Activated CD8-positive, alpha-beta memory T cell treated with anti-CD3 and anti-CD28 coated beads for 1 hour (primary cell): ENCODE data around the gene CRYBA2.
A peak's percentile ranks its signal among the peaks of the same experiment; 100 is the strongest.

ENCODE experiments used
- DNase-seq, 2 donors: peaks; one replicate each; pipeline ENCODE4 v3.0.0-alpha.2; 2020; ENCODE audit warnings: low read depth in 1 of 2; ENCODE audit errors: extremely low read depth in 1 of 2

The CRYBA2 gene

DNA sequence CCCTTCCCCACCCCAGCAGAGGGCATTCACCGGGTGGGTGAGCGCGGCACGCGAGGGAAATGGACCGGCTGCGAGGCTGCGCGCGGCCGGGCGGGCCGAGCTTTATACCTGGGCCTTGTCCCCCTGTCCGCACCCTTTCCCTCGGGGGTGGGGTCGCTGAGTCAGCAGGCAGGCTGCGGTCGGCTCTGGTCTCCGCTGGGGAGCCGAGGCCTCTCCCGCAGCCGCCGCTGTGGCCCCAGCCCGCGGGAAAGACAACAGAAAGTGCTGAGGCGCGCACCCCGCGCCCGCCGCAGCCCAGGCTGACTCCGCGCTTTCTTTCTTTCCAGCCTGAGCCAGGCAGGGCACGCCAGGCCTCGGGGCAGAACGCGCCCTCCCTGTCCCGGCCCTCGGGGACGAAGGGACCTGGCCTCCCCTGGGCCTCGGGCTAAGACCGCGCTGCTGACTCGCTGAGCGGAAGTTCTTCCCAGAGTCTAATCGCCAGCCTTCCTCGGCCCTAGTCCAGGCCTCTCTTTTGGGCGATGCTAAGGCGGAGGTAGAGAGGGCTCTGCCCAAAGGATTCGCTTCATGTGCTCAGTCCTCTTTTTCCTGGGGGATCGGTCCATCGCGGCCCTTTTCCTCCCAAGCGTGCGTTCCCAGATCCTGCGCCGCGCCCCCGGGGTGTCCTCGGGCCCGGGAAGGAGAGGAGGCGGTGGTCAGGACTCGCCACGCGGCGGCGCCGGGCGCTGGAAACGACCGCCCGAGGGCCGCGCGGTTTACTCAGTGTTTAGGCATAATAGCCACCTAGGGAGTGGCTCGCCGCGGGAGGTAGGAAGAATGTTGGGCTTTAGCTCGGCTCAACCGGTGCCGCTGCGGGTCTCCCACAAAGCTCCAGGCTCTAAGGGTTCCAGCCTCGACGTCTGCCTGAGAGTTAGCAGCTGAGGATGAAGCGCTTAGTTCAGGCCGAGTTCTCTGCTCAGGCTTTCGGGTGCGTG lies at the start of gene CRYBA2:
TSS of gene CRYBA2 (minus strand) at position 78 of the 971 bp plus-strand sequence. CDS start 246 bp downstream, outside the sequence.
- no peak for DNase-seq

DNA sequence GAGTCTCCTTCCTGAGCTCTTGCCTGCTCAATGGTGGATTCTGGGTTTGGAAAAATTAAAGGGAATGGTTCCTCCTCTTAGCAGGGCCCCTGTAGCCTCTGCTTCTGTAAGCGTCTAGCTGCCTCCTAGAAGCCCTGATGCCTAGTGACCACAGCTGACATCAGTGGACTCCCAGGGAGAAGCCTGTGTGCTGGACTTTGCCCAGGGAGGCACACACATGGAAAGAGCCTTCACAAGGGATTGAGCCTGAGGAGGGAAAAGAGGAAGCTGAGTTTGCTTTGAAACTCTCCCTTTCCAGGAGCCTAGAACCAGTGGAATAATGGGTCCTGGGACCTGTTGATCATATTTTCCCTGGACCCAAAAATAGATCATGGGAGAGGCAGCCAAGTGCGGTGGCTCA lies 49.5 kb upstream of the CRYBA2 start:
- DNase-seq, result no peak

GRCh38 chr2:219042157-219042556 lies 48.9 kb upstream of the CRYBA2 start:
- no peak for DNase-seq

DNA sequence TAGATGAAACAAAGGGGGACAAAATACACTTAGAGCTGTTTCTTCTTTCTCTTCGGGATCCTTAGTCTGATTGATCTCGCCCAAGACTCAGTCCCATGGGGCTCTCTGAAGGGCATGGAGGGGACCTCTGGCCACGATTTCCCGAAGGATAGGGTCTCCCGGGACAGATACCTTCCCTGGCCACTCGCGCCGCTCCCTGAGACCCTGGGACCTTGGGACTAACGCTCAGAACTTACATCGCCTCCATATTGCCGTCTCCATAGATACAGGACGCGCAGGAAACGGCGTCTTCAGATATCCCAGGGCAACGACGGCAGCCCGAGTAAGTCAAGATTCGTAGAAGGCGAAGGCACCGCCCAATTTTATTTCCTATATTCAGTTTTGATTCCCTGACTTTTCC lies 48.0 kb upstream of the CRYBA2 start, which contains the start of gene CFAP65:
TSS of gene CFAP65 (minus strand) at position 265 of the 400 bp plus-strand sequence. CDS start 2,468 bp downstream, outside the sequence.
- DNase-seq, result no peak

- no peak for DNase-seq
These were observed 45.4 kb upstream of the CRYBA2 start for GRCh38 chr2:219038600-219038999.

GRCh38 chr2:219037783-219038499 lies 44.7 kb upstream of the CRYBA2 start:
- no peak for DNase-seq

DNA sequence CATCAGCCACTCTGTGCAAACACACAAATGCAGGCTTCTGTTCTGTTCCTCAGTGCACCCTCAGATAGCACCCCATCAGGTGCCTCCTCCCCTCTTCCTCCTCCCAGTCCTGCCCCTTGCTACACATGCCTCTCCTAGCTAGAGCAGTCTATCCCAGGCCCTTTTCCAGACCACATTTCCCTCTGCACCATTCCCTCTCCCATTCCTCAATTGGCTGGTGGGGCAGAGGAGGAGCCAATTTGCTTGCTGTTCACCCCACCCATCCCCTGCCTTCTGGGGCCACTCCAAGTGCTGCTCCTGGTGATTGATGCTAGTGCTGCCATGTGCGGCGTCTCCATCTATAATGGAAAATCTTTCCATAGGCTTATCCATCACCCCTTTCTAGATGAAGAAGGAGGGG lies 42.7 kb upstream of the CRYBA2 start:
- no peak for DNase-seq

- DNase-seq, result no peak
These were observed 41.6 kb upstream of the CRYBA2 start for GRCh38 chr2:219034823-219035222.

DNA sequence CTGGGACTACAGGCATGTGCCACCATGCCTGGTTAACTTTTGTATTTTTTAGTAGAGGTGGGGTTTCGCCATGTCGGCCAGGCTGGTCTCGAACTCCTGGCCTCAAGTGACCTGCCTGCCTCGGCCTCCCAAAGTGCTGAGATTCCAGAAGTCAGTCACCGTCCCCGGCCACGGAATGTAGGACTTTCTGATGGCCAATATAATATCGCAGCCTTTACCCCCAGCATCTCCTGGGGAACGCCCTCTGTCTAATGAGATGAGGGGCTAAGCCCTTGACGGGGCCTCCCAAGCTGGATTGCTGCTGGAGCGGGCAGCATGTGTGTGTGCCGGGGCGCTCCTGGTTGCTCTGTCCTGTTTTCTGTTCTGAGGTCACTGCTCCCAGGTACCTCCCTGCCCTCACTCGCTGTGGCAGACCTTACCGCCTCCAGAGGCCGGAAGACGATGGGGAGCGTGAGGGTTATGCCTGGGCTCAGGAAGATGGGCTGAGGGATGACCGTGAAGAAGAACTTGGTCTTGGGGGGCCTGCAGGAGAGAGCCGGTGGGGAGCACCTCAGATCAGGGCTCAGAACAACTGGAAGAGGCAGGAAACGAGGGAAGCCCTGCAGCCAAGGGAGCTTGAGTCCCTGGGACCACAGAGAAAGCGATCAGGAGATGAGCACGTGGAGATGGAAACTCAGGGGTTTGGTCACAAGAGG lies 39.0 kb upstream of the CRYBA2 start:
- DNase-seq, result no peak

DNA sequence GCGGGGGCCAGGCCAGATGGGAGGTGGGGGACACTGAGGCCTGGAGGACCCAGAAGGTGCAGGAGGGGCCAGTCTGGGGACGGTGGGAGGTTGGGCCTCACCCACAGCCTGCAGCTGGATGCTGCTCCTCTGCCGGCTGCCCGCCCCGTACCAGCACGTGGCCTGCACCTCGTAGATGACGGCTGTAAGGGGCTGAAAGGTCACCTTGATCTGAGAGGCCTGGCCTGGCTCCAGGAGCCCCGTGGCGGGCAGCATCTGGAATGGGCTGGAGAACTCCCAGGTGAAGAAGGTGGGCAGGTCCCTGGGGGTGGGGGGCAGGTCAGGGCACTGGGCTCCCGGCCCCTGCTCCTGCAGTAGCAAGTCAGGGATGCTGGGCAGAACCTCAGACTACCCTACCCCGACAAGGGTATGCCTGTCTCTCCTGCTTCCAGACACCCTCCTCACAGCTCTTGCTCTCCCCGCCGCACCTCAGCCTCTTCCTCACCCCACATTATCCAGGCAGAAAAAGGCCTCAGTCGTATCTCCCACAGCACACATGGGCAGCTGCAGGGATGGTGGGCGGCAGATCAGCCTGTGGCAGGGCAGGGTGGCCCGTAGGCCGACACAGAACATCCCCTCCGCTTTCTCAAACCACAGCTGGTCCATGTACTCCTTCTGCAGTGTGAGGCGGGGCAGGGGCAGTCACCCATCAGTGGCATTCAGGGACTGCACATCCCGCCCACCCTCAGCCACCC lies 38.0 kb upstream of the CRYBA2 start:
- no peak for DNase-seq

DNA sequence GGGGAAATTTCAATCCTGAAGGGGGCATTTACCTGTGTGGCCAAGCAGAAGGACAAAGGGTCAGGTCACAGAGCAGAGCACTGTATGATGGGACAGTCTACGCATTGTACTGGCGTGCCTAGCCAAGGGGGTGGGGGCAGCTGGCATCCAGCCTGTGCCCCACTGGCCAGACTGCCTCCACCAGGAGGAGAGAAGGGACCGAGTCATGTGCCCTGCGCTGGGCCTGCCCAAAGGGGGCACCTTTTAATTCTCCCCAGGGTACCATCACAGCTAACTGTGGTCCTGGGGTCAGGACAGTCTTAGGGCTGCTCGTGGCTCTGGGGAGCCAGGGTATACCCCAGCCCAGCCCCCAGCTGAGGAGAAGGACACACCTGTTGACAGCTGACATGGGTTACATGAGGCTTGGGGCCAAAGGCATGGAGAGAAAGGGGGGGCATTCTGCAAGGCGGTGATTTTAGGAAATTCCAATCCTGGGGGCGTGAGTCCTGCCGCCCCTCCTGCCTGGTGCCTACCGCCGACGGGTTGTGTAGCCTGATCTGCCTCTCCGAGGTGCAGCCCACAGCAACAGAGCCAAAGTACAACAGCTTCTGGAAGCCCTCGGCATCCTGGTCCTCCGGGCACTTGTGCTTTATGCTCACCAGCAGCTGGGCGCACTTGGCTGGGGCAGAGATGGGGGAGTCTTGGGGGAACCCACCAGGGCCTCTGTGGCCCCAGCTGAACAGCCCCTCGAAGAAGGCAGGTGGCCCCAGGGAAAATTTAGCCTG lies 37.1 kb upstream of the CRYBA2 start:
- DNase-seq, result no peak

DNA sequence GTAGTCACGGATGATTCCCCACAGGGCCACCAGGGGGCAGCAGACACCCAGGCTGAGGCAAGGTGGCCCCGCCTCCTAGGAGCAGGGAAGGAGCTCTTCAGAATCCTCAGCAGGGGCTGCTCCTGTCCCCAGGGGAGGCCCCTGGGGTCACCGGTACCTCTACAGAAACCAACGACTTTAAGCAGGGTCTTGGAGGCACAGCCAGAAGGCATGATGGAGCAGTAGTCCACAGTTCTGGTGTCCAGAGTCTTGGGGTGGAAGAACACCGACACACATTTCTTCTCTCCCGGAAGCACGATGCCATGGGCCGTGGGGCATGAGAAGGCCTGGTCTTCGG lies 36.6 kb upstream of the CRYBA2 start:
- peak; percentile 28 to 61 for DNase-seq

- no peak for DNase-seq
These were observed 36.0 kb upstream of the CRYBA2 start for GRCh38 chr2:219028996-219029828.

DNA sequence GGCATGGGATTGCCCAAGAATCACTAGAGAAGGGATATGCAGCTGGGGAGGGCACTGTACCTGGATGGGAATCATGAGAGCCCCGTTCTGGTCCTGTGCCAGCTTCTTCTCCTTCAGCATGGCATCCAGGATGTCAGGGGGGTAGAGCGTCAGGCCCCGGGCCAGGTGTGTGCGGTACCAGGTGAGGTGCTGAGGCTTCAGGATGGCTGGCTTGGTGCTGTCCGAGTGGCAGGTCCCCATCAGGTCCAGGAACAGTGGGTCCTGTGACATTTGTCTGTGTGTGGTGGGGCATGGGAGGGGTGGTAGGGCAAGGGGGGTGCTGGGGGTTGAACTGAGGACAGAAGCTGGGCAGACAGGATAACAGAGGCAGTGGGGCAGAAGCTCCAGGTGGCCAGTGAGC lies 34.9 kb upstream of the CRYBA2 start:
- no peak for DNase-seq

DNA sequence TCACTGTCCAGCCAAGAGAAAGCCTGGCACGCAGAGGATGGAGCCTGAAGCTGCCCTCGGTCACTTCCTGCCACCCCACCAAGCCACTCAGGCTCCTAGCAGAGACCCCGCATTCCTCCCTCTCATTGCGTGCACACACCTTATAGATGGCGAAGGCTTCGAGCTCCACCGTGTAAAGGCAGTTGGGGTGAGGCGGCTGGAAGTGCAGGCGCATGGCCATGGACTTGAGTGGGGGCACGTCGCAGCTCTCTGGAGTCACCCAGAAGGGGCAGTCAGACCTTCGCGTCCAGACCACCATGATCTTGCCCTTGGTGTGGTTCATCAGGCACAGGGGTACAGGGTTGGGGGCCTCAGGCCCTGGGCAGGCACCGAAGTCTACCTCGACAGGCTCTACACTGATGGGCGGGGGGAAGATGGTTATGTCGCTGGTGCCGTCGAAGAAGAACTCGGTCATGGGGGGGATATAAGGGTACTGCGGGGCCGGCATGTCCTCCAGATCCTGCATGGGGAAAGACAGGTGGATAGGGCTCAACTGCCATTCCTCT lies 34.4 kb upstream of the CRYBA2 start:
- no peak for DNase-seq

DNA sequence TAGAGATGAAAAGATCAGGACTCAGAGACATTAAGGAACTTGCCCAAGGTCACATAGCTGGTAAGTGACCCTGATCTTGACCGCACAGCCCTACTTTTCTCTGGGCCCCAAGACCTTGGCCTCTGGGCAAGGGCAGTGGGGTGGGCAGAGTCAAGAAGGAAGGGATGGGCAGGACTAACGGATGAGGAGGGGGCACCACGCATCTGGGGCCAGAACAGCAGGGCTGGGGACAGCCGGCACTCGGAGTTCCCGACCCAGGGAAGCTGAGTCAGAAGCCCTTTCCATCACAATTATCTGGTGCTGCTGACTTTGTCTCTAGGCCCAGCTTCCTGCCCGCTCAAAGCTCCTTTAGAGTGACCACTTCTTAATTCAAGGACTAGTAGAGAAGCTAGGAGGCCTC lies 33.7 kb upstream of the CRYBA2 start:
- no peak for DNase-seq

- no peak for DNase-seq
These were observed 32.7 kb upstream of the CRYBA2 start for GRCh38 chr2:219025637-219026585.

DNA sequence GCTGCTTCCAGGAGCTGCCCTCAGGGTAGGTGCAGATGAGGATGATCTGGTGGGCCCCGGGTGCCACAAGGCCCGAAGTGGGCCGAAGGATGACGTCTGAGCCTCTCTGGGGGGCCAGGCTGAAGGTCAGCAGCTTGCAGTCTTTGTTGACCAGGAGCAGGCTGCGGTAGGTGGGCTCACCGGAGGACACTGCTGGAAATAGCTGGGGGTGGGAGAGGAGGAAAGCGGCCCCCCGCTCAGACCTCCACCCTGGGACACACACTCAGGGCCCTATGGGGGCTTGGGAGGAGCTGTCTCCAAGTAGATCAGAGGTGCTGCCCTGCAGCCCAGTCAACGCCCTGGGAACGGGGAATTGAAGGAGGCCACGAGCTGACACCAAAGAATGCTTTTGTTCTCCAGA lies 30.8 kb upstream of the CRYBA2 start:
- no peak for DNase-seq
